GM12878 (cell line): ENCODE measurements around the gene TRAPPC3. TPM values are rescaled to one million over a fixed set of nuclear protein-coding genes. Genes with fewer than 3 reads are reported as not detected.

Experiments
- ATAC-seq: fragments of 200-7000 bp; cut with Tn5 transposase; 3 replicates; pipeline ENCODE4 v1.9.1; 2020; ENCODE audit warnings: mild to moderate bottlenecking, moderate library complexity
- BruUV-seq: library from RNA; stranded (reverse); fragments of 400-500 nt; replicated peaks from 2 replicates; lab custom pipeline; 2021; lab: Mats Ljungman, UMichigan
- CTCF ChIA-PET: fragments of 300-600 bp; sonication (Branson Sonifier 250); formaldehyde crosslinking; extraction: SDS; loops from one replicate; lab custom pipeline; 2021; ENCODE audit warnings: inconsistent platforms; lab: Yijun Ruan, JAX
- POLR2A ChIA-PET: fragments of 350-600 bp; formaldehyde crosslinking; extraction: SDS; loops from one replicate; lab custom pipeline; 2021; ENCODE audit warnings: inconsistent platforms; lab: Charles Lee
- RAD21 ChIA-PET: fragments of 300-600 bp; sonication (Branson Sonifier 250); formaldehyde crosslinking; loops from one replicate; lab custom pipeline; 2023; ENCODE audit warnings: antibody characterized with exemption; ENCODE audit not compliant: unreplicated experiment; lab: Charles Lee
- SMC1A ChIA-PET: fragments of 300-600 bp; sonication (Branson Sonifier 250); formaldehyde crosslinking; loops from one replicate; lab custom pipeline; 2023; ENCODE audit not compliant: unreplicated experiment, uncharacterized antibody; lab: Charles Lee
- DNase-seq: peaks from one replicate; pipeline ENCODE4 v3.0.0-alpha.2; 2011; ENCODE audit warnings: low read depth, low spot score
- FAIRE-seq: peaks from 3 replicates; lab custom pipeline; 2011; peaks lifted over from hg19 to GRCh38; lab: Jason Lieb, UNC
- H2AFZ ChIP-seq: 2 replicates; pipeline ENCODE4 v1.6.0; 2011; ENCODE audit warnings: low read depth, low read length, control low read depth; ENCODE audit not compliant: control insufficient read depth
- H3K27ac ChIP-seq: 2 replicates; pipeline ENCODE4 v1.5.1; 2011; ENCODE audit warnings: control low read depth; ENCODE audit not compliant: control insufficient read depth, insufficient read depth
- H3K27me3 ChIP-seq, 2 experiments: replicated peaks in 1 of 2; 2 replicates each; pipeline versions ENCODE4 v1.6.0 to v1.6.1; 2011; ENCODE audit warnings: low read length in 1 of 2; ENCODE audit not compliant: control insufficient read depth in 2 of 2, insufficient read depth in 2 of 2
- H3K36me3 ChIP-seq, 2 experiments: 2 replicates each; pipeline ENCODE4 v1.5.1; 2011; ENCODE audit warnings: low read length in 1 of 2; ENCODE audit not compliant: control insufficient read depth in 2 of 2, insufficient read depth in 2 of 2
- H3K4me1 ChIP-seq: 2 replicates; pipeline ENCODE4 v1.6.1; 2011; ENCODE audit warnings: mild to moderate bottlenecking, low read length, moderate library complexity, mixed read lengths; ENCODE audit not compliant: control insufficient read depth, insufficient read depth
- H3K4me2 ChIP-seq: 2 replicates; pipeline ENCODE4 v1.6.0; 2011; ENCODE audit warnings: control low read depth; ENCODE audit not compliant: control insufficient read depth, insufficient read depth
- H3K4me3 ChIP-seq: fragments of 200-600 bp; sonication (generic); 2 replicates; pipeline ENCODE4 v1.5.1; 2016
- H3K79me2 ChIP-seq: 2 replicates; pipeline ENCODE4 v1.6.0; 2011; ENCODE audit warnings: low read length; ENCODE audit not compliant: control insufficient read depth, insufficient read depth
- H3K9ac ChIP-seq: 2 replicates; pipeline ENCODE4 v1.8.0; 2011; ENCODE audit warnings: low read length, control low read depth, mixed read lengths; ENCODE audit not compliant: control insufficient read depth, insufficient read depth
- H3K9me3 ChIP-seq: replicated peaks from 3 replicates; pipeline ENCODE4 v1.5.1; 2011; ENCODE audit warnings: mild to moderate bottlenecking, low read length; ENCODE audit not compliant: control insufficient read depth, insufficient read depth
- H4K20me1 ChIP-seq: 2 replicates; pipeline ENCODE4 v1.6.0; 2011; ENCODE audit not compliant: control insufficient read depth, insufficient read depth
- CBX5 ChIP-seq: sonication (generic); IDR thresholded peaks from 2 replicates; pipeline ENCODE4 v1.6.1; 2016; ENCODE audit warnings: low read depth, moderate library complexity, mild to moderate bottlenecking, inconsistent platforms
- CHD1 ChIP-seq: IDR thresholded peaks from 2 replicates; pipeline ENCODE4 v1.6.1; 2012; ENCODE audit warnings: low read depth, low read length, improper control_type of control experiment
- EP300 ChIP-seq, 2 experiments: fragments of 150-350 bp in 1 of 2; IDR thresholded peaks; 2 replicates each; pipeline ENCODE4 v1.6.1; 2011 to 2012; ENCODE audit warnings: low read depth in 2 of 2, low read length in 2 of 2, borderline replicate concordance in 1 of 2, improper control_type of control experiment in 1 of 2, inconsistent platforms in 1 of 2; ENCODE audit not compliant: control insufficient read depth in 1 of 2
- MTA3 ChIP-seq: IDR thresholded peaks from 2 replicates; pipeline ENCODE4 v1.6.1; 2012; ENCODE audit warnings: low read length, inconsistent platforms, borderline replicate concordance
- NFYB ChIP-seq: IDR thresholded peaks from 2 replicates; pipeline ENCODE4 v1.6.1; 2011; ENCODE audit warnings: low read depth, mild to moderate bottlenecking, low read length, improper control_type of control experiment, moderate library complexity; ENCODE audit not compliant: insufficient read depth
- POLR2AphosphoS2 ChIP-seq: IDR thresholded peaks from 2 replicates; pipeline ENCODE4 v1.6.1; 2011; ENCODE audit warnings: low read depth, mild to moderate bottlenecking, low read length, improper control_type of control experiment, moderate library complexity
- POLR2AphosphoS5 ChIP-seq: IDR thresholded peaks from 2 replicates; pipeline ENCODE4 v1.6.1; 2011; ENCODE audit warnings: mild to moderate bottlenecking, low read length, inconsistent platforms
- ZNF24 ChIP-seq: fragments of 450-650 bp; IDR thresholded peaks from 2 replicates; pipeline ENCODE4 v1.6.1; 2017; ENCODE audit warnings: antibody characterized with exemption, mild to moderate bottlenecking
- whole genome bisulfite sequencing: methylation state at CpG from one replicate; pipeline ENCODE4 v1.1.6; 2016; ENCODE audit warnings: low lambda C conversion rate; ENCODE audit not compliant: insufficient replicate concordance, insufficient coverage; ENCODE audit errors: missing lambda C conversion rate; 5-methylcytosine and 5-hydroxymethylcytosine counted together
- in situ Hi-C: fragments of 300-500 bp; cut with MboI; formaldehyde crosslinking; loops from 9 replicates; pipeline ENCODE4 v1.14.3; 2018; ENCODE audit warnings: mixed read lengths
- intact Hi-C: fragments of 100-400 bp; cut with micrococcal nuclease; formaldehyde crosslinking; loops from one replicate; pipeline ENCODE4 v1.14.2; 2022; ENCODE audit not compliant: unreplicated experiment
- polyA plus RNA-seq, 11 experiments: library from polyadenylated mRNA; depleted of rRNA in 4 of 11; unstranded in 6 of 11; stranded (reverse) in 5 of 11; fragments of >200 nt; fragmentation: Nextera tagmentation in 4 of 11; fragmentation: Illumina TruSeq in 1 of 11; extraction: Ambion mirVana in 4 of 11; extraction: Trizol in 1 of 11; gene quantifications; 1 replicate in 1 of 11; 2 replicates in 10 of 11; pipeline versions ENCODE4 v1.2.1 to v1.2.3, GENCODE V29; 2011 to 2016; ENCODE audit warnings: inconsistent platforms in 2 of 11, missing spikeins in 2 of 11, low read depth in 1 of 11
- total RNA-seq, 4 experiments: library from RNA; depleted of rRNA in 3 of 4; stranded (reverse); fragments of >200 nt in 3 of 4; fragmentation: Illumina TruSeq in 1 of 4; extraction: Trizol in 1 of 4; gene quantifications; 2 replicates each; pipeline versions ENCODE4 v1.2.1 to v1.2.3, GENCODE V29; 2013 to 2021
- TF ChIP-seq, protein P1 (sequence below): fragments of 450-650 bp; IDR thresholded peaks from 2 replicates; pipeline ENCODE4 v1.6.1; 2017; ENCODE audit warnings: mild to moderate bottlenecking
- TF ChIP-seq, protein P2 (sequence below): fragments of 450-650 bp; conservative IDR thresholded peaks from 2 replicates; pipeline ENCODE4 v1.6.1; 2017; ENCODE audit warnings: mild to moderate bottlenecking, moderate library complexity

Gene TRAPPC3
- total and polyA plus RNA-seq, 10 of the 15 experiments (the other 5 are each of a cell fraction or from before 2014, with no cell fraction given) = 14.7 to 122 (median 70.5) TPM

DNA sequence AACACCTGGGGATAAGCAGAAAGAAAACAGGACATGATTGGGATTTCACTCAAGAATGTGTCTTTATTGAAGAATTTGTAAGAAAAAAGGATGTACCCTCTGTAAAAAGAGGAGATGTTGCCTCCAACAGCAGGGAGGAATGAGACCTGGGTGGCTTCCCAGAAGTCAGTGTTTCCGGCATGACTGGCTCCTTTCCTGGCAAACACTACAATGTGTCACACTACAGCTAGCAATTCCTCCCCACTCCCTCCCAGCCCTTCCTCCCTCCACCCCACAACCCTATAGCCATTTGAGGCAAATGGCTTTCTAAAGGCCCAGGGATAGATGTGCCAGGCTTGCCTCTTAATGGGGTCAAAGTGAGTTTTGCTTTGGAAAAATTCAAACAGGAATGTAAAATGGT, 12.8 kb downstream of the TRAPPC3 start:
- Histone ChIP-seq H3K27ac (no peak overlapping the region), H2AFZ (no peak overlapping the region), H4K20me1 (no peaks in the 10 kb centered on the region), H3K4me2 (no peak overlapping the region), H3K9ac (no peak overlapping the region), H3K27me3 (no peaks in the 10 kb centered on the region), H3K79me2 (peaks cover 1% of the 10 kb centered on the region; the same call in 1 of the 2 replicates), H3K9me3 (no peaks in the 10 kb centered on the region), H3K4me3 (no peak overlapping the region), H3K36me3 (peaks cover 2 to 8% of the 10 kb centered on the region in 2 experiments; a peak in 2 of 4 replicates), H3K4me1 (no peaks in the 10 kb centered on the region)
- in situ Hi-C loops = no loop called here
- TF ChIP-seq CBX5 (no peak), MTA3 (no peak), POLR2AphosphoS5 (no peak), EP300 (IDR thresholded peaks at IDR 0.05; ENCODE audit: borderline replicate concordance in 1 of 2, control insufficient read depth in 1 of 2, low read depth in 2 of 2, low read length in 2 of 2) (no peak), ZNF24 (no peak), POLR2AphosphoS2 (no peak), CHD1 (no peak), NFYB (no peak)
- TF ChIP-seq, protein P1, sequence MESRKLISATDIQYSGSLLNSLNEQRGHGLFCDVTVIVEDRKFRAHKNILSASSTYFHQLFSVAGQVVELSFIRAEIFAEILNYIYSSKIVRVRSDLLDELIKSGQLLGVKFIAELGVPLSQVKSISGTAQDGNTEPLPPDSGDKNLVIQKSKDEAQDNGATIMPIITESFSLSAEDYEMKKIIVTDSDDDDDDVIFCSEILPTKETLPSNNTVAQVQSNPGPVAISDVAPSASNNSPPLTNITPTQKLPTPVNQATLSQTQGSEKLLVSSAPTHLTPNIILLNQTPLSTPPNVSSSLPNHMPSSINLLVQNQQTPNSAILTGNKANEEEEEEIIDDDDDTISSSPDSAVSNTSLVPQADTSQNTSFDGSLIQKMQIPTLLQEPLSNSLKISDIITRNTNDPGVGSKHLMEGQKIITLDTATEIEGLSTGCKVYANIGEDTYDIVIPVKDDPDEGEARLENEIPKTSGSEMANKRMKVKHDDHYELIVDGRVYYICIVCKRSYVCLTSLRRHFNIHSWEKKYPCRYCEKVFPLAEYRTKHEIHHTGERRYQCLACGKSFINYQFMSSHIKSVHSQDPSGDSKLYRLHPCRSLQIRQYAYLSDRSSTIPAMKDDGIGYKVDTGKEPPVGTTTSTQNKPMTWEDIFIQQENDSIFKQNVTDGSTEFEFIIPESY = no peak
- TF ChIP-seq, protein P2, sequence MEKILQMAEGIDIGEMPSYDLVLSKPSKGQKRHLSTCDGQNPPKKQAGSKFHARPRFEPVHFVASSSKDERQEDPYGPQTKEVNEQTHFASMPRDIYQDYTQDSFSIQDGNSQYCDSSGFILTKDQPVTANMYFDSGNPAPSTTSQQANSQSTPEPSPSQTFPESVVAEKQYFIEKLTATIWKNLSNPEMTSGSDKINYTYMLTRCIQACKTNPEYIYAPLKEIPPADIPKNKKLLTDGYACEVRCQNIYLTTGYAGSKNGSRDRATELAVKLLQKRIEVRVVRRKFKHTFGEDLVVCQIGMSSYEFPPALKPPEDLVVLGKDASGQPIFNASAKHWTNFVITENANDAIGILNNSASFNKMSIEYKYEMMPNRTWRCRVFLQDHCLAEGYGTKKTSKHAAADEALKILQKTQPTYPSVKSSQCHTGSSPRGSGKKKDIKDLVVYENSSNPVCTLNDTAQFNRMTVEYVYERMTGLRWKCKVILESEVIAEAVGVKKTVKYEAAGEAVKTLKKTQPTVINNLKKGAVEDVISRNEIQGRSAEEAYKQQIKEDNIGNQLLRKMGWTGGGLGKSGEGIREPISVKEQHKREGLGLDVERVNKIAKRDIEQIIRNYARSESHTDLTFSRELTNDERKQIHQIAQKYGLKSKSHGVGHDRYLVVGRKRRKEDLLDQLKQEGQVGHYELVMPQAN = no peak
- DNase-seq = no peak
- ChIA-PET RAD21 (no interaction called here), CTCF (interaction anchor here (4.7 kb wide), 1 partner anchor 35 kb away, joined by 56 read pairs; no protein-coding TSS in a partner anchor), POLR2A (no interaction called here), SMC1A (interaction anchor here (1.1 to 1.3 kb wide), 2 partner anchors 37 to 51 kb away, joined by 4 read pairs; no protein-coding TSS in a partner anchor)
- BruUV-seq = no TSS peak
- 100% methylated on average over 1 of the region's 1 CpG for WGBS
- no peak for ATAC-seq
- no peak for FAIRE-seq
- intact Hi-C loops = no loop called here
